ENCODE results near the gene SF3B3.

The SF3B3 gene

GRCh38 chr16:70590722-70591415 lies 67.3 kb downstream of the SF3B3 start:
- DNase-seq (ENCODE audit: low read depth): no peak

GRCh38 chr16:70591615-70592014 lies 68.0 kb downstream of the SF3B3 start:
- DNase-seq (ENCODE audit: low read depth): no peak

DNA sequence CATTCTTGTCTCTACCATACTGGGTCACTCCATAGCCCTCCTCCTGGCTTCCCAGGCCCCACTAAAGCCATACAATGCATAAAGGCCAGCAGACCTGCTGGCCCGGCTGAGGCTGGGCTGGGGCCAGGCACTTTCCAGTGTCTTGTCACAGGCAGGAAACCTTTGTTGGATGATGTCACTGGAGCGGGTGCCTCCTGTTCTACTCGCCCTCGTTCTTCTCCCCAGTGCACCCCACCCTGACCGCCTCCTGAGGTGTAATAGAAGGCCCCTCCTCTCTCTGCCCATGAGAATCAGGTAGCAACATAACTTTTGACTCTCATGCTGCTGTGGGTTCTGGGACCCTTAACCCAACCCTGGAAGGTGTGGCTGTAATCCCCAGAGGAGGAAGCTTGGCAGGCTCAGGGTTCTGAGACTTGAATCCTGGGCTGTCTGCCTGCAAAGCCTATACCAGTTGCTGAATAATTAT lies 68.5 kb downstream of the SF3B3 start:
- DNase-seq (ENCODE audit: low read depth): no peak

DNA sequence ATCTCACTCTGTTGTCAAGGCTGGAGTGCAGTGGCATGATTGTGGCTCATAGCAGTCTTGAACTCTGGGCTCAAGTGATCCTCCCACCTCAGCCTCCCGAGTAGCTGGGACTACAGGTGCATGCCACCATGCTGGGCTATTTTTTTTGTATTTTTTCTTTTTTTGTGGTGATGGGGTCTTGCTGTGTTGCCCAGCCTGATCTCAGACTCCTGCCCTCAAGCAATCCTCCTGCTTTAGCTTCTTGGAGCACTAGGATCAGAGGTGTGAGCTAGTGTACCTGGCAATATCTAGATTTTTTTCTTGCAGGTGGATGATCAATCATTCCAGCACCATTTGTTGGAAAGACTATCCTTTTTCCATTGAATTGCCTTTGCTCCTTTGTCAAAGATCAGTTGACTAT lies 69.9 kb downstream of the SF3B3 start:
- no peak for DNase-seq (ENCODE audit: low read depth)

DNA sequence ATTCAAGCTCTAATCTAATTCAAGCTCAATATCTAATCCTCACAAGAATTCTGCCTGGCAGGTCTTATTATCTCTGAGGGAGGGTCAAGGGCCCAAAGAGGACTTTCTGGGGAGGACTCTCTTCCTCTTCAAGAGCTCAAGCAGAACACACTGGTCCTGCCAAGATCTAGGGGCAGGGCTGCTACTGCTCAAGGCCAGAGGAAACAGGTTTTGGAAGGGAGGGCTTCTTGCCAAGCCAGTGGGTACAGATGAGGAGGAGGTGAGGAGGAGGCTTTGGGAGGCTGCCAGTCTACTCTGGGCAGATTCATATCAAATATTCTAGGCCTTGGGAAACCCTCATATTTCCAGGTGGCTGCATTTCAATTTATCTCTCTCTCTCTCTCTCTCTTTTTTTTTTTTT lies 71.0 kb downstream of the SF3B3 start:
- DNase-seq (ENCODE audit: low read depth): no peak

GRCh38 chr16:70597135-70597835 lies 73.7 kb downstream of the SF3B3 start:
- no peak for DNase-seq (ENCODE audit: low read depth)

DNA sequence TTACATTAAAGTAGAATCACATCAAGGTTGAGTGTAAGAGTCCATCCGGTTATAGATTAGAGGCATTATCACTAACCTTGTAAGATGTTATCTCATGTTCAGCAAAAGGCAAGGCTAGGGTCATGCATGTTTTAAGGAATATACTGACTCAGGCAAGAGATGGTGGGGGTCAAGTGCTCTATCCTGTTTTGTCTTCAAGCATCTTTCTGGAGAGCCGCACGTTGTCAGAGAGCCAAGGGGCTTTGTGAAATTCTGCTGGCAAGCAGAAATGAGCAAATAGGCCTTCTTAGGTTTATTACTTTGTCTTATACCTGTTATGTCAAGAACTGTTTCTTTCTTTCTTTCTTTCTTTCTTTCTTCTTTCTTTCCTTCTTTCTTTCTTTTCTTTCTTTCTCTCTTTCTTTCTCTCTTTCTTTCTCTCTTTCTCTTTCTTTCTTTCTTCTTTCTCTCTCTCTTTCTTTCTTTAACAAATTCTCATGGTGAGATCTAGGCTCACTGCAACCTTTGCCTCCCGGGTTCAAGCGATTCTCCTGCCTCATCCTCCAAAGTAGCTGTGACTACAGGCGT lies 75.4 kb downstream of the SF3B3 start:
- DNase-seq (ENCODE audit: low read depth): no peak

DNA sequence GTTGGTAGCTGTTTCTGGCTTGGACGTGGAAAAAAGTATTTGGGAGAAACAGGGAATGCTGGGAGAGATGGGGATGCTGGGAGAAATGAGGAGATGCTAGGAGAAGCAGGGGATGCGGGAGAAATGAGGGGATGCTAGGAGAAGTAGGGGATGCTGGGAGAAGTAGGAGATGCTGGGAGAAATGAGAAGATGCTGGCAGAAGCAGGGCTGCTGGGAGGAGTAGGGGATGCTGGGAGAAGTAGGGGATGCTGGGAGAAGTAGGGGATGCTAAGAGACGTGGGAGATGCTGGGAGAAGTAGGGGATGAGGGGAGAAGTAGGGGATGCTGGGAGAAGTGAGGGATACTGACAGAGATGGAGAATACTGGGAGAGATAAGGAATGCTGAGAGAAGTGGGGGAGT lies 77.1 kb downstream of the SF3B3 start:
- no peak for DNase-seq (ENCODE audit: low read depth)

- DNase-seq (ENCODE audit: low read depth): no peak
Observed at GRCh38 chr16:70601576-70602575, 78.3 kb downstream of the SF3B3 start.

DNA sequence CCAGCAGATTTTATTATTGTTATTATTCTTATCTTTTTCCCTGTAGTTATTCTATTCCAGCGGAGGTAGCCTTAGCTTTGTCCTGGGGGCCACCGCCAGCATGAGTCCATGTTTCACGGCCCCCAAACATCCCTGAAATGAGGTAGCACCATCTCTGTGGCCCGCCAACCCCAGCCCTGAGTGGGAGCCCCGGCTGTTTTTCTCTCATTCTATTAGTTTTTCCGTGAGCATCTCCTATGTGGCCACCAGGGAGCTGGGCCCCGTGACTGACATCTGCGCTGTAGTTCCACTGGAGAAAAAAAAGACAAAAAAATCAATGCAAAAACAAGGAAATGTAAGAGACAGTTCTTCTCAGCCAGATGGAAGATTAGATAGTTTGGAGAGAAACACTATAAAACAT lies 79.2 kb downstream of the SF3B3 start:
- DNase-seq (ENCODE audit: low read depth): no peak

- DNase-seq (ENCODE audit: low read depth): no peak
Observed at GRCh38 chr16:70604407-70605282, 81.0 kb downstream of the SF3B3 start.

DNA sequence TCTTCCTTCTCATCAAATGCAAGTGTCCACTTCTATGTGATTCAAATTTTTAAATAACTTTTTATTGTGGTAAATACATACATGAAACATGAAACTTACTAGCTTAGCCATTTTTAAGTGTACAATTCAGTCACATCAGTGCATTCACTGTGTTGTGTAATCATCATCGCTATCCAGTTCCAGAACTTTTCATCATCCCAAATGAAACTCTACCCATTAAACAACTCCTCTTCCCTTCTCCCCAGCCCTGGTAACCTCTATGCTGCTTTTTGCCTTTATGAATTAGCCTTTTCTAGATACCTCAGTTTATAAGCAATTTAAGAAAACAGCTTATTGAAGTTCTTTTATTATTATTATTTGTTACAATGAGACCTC lies 81.7 kb downstream of the SF3B3 start:
- no peak for DNase-seq (ENCODE audit: low read depth)

DNA sequence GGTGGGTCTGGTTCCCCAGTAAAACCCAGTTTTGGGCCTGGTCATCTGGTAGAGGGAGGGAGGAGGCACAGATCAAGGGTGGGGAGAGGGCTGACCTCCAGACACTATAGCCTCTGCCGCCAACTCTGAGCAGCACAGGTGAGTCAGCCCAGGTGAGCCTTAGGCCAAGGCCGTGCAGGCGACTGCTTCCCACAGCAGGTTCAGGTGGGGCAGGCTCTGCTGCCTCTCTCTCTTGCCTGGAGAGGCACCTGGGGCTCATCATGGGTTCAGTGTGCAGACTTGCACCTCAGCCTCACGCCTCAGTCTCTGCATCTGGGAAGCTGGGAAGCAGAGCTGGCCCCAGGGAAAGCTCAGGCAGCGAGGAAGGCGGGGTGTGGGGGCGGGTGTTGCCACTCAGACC lies 84.9 kb downstream of the SF3B3 start:
- DNase-seq (ENCODE audit: low read depth): no peak

DNA sequence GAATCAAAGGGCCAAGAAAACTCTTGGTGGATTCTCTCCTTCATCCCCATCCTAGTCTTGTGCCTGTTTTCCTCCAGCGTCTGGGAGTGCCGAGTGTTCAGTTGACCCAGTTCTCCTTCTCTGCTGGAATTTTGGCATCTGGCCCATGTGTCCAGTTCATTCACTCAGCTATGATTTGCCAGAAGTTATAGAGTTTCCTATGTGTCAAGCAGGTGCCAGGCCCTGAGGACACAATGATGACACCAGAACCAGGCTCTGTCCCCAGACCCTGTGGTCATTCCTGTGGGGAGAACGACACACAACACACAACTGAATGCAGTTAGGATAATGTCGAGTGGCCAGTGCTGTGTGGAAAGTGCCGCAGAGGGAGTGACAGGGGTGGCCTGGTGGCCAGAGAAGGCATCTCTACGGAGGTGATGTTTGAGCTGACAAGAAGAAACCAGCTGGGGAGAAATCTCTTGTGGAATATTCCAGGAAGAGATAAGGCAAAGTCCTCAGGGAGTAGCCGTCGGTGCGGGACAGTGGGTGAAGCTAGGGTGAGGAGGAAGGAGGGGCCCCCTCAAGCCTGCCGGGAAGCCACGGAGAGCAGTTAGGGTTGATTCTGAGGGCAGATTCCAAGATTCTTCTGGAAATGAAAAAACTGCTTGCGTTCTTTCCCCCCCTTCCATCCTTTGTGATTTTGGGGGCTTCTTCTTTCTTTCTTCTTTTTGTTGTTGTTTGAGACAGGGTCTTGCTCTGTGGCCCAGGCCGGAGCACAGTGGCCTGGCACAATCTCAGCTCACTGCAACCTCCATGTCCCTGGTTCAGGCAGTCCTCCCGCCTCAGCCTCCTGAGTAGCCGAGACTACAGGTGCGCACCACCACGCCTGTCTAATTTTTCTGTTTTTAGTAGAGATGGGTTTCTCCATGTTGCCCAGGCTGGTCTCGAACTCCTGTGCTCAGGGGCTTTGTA lies 86.9 kb downstream of the SF3B3 start:
- DNase-seq (ENCODE audit: low read depth): no peak

GRCh38 chr16:70611224-70611598 lies 87.6 kb downstream of the SF3B3 start:
- no peak for DNase-seq (ENCODE audit: low read depth)

DNA sequence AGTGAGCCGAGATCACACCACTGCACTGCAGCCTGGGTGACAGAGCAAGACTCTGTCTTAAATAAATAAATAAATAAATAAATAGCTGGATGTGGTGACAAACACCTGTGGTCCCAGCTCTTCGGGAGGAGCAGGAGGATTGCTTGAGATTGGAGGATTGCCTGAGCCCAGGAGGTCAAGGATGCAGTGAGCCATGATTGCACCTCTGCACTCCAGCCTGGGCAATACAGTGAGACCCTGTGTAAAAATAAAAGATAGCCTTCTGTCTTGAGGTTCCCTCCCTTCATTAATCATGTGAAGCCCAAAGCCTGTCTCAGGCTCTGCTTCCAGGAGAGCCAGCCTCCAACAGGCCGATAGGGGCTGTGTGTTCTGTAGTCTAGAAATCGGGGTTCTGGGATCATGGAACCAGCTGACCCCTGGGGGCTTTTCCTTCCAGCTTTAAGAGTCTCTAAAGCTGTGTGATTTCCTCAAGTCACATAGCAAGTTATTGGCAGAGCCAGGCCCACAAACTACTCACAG lies 88.2 kb downstream of the SF3B3 start:
- no peak for DNase-seq (ENCODE audit: low read depth)

DNA sequence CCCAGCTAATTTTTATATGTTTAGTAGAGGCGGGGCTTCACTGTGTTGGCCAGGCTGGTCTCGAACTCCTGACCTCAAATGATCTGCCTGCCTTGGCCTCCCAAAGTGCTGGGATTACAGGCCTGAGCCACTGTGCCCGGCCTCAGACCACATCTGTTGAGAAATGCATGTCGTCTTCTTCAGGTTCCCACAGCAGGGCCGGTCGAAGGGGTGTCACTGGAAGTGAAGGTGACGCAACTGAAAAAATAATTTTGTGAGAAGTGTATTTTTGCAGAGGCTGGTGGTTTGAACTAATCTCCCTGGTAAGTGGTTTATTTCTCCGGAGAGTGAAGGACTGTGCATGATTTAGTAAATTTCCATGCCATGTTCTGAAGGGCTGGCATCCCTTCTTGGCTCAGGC lies 89.3 kb downstream of the SF3B3 start:
- DNase-seq (ENCODE audit: low read depth): no peak

GRCh38 chr16:70614208-70614951 lies 90.8 kb downstream of the SF3B3 start:
- DNase-seq (ENCODE audit: low read depth): no peak

GRCh38 chr16:70615945-70616344 lies 92.3 kb downstream of the SF3B3 start:
- DNase-seq (ENCODE audit: low read depth): no peak
